Activated CD4-positive, alpha-beta T cell treated with anti-CD3 and anti-CD28 coated beads, Interleukin-2, amount 50 U/mL, for 48 hours (primary cell): ENCODE measurements around the gene EIF5B.
A peak's percentile ranks its signal among the peaks of the same experiment; 100 is the strongest.
"Not testable (repeated sequence)": the region's sequence is repeated elsewhere in the genome, so short reads cannot be mapped to it uniquely, and the experiment has no call there.

Experiments
- DNase-seq, 2 experiments: peaks; one replicate each; pipeline ENCODE4 v3.0.0-alpha.2; 2020

Gene EIF5B, protein sequence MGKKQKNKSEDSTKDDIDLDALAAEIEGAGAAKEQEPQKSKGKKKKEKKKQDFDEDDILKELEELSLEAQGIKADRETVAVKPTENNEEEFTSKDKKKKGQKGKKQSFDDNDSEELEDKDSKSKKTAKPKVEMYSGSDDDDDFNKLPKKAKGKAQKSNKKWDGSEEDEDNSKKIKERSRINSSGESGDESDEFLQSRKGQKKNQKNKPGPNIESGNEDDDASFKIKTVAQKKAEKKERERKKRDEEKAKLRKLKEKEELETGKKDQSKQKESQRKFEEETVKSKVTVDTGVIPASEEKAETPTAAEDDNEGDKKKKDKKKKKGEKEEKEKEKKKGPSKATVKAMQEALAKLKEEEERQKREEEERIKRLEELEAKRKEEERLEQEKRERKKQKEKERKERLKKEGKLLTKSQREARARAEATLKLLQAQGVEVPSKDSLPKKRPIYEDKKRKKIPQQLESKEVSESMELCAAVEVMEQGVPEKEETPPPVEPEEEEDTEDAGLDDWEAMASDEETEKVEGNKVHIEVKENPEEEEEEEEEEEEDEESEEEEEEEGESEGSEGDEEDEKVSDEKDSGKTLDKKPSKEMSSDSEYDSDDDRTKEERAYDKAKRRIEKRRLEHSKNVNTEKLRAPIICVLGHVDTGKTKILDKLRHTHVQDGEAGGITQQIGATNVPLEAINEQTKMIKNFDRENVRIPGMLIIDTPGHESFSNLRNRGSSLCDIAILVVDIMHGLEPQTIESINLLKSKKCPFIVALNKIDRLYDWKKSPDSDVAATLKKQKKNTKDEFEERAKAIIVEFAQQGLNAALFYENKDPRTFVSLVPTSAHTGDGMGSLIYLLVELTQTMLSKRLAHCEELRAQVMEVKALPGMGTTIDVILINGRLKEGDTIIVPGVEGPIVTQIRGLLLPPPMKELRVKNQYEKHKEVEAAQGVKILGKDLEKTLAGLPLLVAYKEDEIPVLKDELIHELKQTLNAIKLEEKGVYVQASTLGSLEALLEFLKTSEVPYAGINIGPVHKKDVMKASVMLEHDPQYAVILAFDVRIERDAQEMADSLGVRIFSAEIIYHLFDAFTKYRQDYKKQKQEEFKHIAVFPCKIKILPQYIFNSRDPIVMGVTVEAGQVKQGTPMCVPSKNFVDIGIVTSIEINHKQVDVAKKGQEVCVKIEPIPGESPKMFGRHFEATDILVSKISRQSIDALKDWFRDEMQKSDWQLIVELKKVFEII

DNA sequence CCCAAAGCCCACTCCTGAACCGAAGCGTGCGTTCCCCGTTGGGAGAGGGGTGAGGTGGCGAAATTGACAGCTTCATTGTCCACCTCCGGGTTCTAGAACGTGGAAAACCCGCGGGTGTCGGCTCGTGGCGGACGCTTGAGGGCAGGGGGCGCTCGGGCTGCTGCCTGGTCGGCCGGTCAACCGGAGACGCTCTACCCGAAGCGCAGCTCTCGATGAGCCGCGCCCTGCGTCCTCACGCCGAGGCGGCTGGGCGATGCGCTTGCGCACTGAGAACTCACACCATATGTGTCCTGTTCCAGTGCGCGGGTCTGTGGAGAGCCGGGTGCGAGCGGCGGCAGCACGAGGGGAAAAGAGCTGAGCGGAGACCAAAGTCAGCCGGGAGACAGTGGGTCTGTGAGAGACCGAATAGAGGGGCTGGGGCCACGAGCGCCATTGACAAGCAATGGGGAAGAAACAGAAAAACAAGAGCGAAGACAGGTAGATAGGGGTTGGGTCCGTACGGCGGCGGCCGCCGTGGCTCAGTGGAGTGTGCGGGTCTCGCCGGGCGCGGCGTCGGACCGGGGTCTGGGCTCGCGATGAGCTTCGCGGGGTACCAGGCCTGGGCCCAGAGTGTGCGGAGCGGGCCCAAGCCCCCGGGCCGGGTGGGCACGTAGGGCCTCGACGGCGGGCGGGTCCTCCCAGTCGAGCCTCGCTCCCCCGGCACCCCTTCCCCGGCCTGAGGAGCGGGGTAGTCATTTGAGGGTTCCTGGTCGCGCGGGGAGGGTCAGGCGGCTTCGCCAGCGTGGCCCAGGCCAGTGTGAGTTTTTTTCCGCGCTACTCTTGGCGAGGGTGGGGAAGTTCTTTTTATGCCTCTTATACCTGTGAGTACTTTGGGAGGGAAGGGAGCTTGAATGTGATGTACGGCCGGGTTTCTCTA is at the start of gene EIF5B:
TSS of gene EIF5B (plus strand) at position 277 of the 916 bp plus-strand sequence. CDS start at position 443, 166 bp downstream.
- DNase-seq: peak; percentile 92 to 94

DNA sequence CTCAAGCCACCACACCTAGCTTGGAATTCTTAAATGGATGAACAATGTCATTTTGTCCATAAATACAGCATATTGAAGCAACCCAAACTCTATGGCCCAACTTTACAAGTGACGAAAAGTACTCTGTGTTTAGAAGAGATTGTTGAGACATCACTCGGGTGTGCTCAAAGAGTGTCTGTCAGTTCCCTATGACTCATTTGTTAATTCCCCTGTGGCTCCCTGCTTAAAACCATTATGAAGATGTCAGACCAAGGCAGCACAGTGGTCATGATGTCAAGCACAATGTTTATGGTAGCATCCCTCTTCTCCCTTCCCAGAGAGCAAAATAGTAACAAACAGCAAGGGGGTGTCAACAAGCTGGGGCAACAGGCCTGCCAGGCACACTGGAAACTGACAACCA is 39.2 kb upstream of the EIF5B start:
- DNase-seq: no peak

DNA sequence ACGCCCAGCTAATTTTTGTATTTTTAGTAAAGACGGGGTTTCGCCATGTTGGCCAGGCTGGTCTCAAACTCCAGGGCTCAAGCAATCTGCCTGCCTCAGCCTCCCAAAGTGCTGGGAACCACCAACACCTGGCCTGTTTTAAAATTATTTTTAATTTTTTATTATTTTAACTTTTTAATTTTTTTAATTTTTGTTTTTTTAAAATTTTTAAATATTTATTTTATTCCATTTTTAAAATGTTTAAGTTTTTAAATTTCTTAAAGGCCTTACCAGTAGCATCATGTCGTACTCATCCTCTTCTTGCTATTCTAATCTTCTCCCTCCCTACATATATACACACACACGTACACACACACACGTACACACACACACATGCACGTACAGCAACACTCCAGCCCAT is 37.6 kb upstream of the EIF5B start:
- DNase-seq: no peak

DNA sequence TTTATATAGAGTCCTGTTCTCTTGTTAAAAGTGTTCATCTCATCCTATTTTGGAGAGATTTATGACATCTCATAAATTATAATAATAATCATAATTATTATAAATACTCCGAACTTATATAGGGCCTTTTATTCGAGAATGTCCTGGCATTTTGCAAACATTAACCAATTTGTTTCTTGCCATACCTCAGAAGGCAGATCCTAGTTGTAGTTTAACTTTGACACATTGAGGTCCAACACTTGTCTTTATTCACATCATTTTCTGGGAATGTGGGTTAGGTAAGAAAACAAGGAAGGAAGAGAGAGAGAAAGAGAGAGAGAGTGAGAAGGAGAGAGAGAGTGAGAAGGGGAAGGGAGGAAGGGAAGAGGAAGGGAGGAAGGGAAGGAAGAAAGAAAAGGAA is 36.1 kb upstream of the EIF5B start, which contains the start of gene LYG1:
TSS of gene LYG1 (minus strand) at position 101 of the 400 bp plus-strand sequence. CDS start 5,527 bp downstream, outside the sequence.
- not testable (repeated sequence) for DNase-seq

DNA sequence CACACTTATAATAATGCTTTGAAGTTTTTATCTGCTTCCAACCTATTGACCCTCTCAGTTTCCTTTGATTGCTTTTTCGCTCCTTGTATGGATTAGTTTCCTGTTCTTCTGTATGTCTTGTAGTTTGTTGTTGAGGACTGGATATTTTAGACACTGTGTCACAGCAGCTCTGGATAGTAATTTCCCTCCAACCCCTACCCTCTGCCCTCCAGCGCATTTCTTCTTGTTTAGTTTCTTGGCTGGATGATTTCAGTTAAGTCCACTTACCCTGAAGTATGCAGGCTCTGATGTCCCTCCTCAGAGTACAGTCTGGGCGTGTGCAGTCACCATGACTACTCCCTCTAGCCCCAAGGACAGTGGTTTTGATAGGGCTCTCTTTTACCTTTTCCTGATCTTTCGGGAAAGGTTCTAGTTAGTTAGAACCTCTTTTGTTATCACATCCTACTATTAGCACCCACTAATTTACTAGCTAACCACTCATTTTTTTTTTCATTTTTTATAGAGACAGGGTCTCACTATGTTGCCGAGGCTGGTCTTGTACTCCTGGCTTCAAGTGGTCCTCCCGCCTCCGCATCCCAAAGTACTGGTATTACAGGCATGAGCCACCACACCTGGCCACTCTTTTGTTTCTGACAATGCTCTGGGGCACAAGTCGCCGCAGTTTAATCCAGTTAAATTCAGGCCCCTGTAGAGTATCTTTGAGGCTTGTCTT is 19.9 kb upstream of the EIF5B start:
- no peak for DNase-seq

DNA sequence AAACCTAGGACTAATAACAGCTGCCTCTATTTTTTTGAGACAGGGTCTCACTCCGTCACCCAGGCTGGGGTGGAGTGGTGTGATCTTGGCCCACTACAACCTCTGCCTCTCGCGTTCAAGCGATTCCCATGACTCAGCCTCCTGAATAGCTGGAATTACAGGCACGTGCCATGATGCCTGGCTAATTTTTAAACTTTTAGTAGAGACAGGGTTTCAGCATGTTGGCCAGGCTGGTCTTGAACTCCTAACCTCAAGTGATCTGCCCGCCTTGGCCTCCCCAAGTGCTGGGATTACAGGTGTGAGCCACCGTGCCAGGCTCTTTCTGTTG is 19.4 kb upstream of the EIF5B start:
- not testable (repeated sequence) for DNase-seq

DNA sequence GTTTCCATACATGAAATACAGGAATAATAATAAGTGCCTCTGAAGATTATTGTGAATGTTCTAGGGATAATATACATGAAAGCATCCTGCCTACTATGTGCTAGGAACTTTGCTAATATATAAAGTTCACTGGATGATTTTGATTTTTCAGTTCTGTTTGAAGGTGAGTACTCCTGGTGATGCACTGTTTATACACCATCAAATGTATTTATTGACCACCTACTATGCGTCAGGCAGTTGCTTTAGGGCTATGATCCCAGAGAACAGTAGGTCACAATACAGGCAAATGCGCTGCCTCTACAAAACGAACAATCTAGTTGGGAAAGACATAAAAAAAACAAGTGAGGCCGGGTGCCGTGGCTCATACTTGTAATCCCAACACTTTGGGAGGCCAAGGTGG is 11.8 kb upstream of the EIF5B start:
- no peak for DNase-seq

DNA sequence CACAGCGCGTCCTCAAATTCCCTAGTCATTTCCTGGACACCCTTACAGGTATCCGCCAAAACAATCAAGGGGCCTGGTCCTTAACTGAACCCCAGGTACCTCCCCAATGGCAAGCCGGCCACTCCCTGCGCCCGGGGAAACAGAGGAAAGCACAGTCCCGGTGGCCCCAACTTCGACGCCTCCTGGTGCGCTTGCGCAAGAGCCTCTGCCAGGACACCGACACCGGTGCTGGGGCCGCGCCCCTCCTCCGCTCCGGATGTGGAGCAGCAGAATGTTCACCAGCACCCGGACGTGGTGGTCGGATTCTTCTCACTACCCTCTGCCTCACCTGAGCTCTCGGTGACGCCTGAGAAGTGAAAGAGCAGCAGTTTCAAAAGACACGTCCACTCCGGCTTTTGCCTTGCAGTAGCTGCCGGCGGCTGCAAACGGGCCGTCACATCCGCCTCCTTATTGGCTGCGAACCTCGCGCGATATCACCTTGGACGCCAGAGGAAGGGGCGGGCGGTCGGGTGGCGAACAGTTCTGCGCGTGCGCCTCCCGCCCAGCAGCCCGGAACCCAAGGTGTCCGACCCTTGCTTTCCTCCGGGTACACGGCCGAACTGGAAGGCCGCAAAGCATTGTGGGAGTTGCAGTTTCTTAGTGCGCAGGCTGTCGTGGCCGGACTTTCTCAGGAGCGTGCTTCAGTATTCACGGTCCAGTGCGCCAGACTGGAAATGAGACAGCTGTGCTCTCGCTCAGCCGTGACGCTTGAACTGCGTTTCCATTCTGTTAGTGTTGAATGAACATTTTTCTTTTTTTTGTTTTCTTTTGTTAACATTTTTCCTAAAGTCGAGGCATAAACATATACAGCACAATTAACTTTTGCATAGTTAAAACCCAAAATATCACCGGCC is 1.0 kb upstream of the EIF5B start, which contains the start of gene TXNDC9:
TSS of gene TXNDC9 (minus strand) at position 423 of the 893 bp plus-strand sequence. CDS start 3,123 bp downstream, outside the sequence.
- peak; percentile 96 to 98 for DNase-seq

DNA sequence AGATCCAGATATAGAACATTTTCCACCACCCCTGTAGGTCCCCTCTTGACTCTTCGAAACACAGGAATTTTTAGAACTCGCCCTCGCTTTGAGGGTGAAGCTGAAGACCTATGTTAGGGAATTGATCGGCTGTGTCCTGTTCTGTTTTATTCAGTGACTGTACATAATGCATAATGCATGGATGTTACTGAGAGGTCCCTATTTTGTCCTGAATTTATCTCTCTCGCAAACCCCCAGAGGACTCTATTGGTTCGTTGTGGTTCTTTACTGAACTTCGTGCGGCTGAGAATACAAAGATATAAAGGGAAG is 431 bp upstream of the EIF5B start:
- DNase-seq: no peak

DNA sequence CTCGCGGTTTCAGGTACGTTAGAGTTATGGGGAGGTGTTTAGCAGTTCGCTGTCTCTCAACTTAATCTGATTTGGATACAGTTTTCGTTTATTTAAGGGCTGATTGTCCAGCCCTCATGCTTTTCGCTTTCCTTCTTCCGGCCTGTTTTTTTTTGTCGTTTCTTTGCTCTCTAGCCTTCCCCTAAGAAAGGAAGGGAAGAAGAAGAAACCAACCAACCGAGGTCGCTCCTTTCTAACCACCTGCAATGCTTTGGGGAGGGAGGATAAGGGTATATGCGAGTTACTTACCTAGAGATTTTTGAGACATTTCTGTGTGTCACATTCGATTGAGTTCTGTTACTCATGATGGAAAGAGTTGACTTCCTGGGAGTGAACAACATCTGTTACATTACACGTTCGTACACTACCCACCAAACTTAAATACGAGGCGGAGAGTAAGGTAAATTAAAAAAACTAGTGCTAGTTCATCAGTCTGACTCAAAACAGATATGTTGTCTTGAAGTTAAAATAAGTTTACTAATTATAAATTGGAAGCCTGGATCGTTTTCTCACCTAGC is 918 bp downstream of the EIF5B start:
- no peak for DNase-seq

DNA sequence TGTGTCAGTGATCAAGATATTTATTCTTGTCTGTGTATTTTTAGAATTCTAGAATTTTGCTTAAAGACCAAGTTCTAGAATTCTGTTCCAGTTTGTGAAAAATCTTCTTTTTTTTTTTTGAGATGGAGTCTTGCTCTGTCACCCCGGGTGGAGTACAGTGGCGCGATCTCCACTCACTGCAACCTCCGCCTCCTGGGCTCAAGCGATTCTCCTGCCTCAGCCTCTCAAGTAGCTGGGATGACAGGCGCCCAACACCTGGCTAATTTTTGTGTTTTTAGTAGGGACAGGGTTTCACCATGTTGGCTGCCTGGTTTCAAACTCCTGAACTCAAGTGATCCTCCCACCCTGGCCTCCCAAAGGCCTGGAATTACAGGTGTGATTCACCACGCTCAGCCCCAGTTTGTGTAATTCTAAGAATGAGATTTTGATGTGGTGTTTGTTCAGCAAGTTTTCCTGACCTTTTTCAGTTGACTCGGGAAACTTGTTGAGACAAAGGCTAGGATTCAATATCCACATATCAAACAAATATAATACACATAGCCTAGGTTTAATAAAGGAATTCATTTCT is 3.6 kb downstream of the EIF5B start:
- DNase-seq: no peak

DNA sequence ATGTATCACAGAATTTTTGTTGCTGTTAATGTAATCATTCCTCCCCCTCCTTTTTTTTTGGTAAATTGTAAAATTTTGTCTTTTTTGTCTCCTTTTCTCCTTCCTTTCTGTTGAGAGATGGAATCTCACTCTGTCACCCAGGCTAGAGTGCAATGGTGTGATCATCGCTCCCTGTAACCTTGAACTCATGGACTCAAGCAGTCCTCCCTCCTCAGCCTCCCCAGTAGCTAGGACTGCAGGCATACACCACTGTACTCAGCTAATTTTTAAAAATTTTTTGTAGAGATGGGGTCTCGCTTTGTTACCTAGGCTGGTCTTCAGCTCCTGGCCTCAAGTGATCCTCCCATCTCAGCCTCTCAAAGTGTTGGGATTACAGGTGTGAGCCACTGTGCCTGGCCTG is 5.3 kb downstream of the EIF5B start:
- no peak for DNase-seq

DNA sequence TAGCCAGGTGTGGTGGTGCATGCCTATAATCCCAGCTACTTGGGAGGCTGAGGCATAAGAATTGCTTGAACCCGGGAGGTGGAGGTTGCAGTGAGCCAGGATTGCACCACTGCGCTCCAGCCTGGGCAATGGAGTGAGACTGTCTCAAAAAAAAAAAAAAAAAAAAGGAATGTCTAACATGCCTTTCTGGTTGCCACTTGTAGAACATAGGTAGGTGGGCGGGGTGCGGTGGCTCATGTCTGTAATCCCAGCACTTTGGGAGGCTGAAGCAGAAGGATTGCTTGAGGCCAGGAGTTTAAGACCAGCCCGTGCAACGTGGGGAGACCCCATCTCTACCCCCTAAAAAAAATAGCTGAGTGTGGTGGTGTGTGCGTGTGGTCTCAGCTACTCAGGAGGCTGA is 8.3 kb downstream of the EIF5B start:
- DNase-seq: not testable (repeated sequence)

DNA sequence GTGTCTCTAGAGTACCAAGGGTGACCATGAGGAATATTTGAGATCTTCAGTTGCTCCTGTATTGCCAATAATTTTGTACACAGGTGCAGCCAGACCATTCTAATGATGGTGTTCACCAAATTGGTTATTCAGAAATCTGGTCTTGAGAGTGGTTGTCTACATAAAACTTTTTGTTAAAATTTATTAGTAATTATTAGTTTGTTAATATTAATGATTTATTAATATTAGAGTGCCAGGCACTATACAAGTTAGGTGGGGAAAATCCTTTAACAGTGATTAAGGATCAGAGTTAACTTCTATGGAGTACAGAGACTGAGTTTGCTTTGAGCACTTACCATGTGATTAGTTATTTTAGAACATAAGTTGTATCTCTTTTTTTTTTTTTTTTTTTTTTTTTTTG is 9.0 kb downstream of the EIF5B start:
- no peak for DNase-seq

DNA sequence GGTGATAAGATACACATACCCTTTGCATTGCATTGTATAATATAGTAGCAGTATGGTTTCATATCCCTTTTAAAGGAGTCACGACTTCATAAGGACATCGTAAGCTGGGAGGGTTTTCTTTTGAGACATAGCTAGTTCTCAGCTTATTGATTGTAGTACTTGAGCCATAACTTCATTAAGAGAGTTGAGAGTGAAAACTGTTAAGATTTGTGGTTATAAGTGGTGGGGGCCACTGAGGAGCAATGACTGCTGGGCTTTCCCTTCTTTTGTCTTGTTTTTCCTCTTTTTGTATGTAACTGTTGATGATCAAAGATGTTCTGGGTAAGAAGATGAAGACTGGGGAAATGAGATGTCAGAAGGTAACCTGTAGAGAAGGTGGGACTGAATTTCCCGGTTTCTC is 11.0 kb downstream of the EIF5B start:
- no peak for DNase-seq

DNA sequence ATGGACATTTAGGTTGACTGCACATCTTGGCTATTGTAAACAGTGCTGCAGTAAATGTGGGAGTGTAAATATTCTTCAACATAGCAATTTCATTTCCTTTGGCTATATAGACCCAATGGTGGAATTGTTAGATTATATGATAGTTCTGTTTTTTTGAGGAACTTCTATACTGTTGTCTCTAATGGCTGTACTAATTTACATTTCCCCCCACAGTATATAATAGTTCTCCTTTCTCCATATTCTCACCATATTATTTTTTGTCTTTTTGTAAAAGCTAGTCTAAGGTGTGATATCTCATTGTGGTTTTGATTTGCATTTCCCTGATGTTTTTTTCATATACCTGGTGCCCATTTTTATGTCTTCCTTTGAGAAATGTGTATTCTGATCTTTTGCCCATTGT is 13.0 kb downstream of the EIF5B start:
- no peak for DNase-seq

DNA sequence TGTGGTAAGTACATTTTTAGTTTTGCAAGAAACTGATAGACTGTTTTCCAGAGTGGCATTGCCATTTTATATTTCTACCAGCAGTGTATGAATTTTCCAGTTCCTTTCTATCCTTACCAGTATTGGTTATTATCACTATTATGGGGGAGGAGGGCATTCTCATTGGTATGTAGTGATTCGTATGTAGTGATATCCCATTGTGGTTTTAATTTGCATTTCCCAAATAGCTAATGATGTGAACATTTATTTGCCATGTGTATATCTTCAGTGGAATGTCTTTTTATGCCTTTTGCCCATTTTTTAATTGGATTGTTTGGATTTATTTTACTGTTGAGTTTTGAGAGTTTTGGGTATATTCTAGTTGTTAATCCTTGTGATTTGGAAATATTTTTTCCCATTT is 16.9 kb downstream of the EIF5B start:
- no peak for DNase-seq

DNA sequence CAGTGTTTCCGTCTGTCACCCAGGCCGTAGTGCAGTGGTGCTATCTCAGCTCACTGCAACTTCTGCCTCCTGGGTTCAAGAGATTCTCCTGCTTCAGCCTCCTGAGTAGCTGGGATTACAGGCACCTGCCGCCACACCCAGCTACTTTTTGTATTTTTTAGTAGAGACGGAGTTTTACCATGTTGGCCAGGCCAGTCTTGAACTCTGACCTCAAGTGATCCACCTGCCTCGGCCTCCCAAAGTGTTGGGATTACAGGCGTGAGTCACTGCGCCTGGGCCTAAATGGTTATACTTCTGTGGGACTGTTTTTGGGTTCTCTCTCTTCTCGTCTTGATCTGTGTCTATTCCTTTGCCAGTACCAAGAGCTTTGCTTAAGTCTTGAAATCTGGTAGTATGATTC is 17.6 kb downstream of the EIF5B start:
- DNase-seq: not testable (repeated sequence)

DNA sequence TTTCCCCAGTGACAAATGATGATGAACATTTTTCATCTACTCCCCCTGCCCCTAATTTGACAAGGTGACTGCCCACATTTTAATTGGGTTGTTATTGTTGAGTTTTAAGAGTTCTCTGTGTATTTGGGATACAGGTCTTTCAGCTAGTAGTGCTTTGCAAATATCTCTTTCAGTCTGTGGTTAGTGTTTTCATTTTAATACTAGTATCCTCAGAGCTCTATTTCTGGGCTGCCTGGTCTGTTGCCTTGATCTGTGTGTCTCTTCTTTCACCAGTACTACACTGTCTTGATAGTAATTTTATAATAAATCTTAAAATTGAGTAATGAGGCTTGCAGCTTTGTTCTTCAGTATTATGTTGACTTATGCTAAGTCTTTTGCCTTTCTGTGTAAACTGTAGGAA is 19.7 kb downstream of the EIF5B start:
- DNase-seq: no peak

DNA sequence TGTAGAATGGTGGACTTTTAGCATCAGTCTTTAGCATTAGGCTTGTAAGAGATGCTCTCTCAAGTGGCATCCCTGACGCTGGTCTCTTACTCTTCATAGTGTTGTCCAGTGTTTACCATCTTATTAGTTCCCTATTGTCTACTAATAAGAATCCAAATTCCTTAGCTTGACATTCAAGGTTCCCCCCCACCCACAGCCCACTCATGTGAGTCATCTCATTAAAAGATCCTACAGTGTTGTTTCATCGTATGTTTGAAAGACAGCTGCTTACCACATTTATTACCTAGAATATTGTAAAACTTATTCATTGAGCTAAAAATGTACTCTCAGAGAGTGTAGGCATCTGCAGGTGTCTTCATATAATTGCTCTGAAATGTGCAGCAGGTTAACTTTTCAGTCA is 28.5 kb downstream of the EIF5B start:
- no peak for DNase-seq
